Smooth muscle cell (in vitro differentiated cells): ENCODE data around the gene CUX1. TPM values are rescaled to one million over a fixed set of nuclear protein-coding genes. Genes with fewer than 3 reads are reported as not detected.

Experiments used
- DNase-seq: peaks from one replicate; lab custom pipeline; 2025; ENCODE audit not compliant: unreplicated experiment; lab: John Stamatoyannopoulos, UW
- H2AFZ ChIP-seq: fragments of 200-600 bp; sonication (generic); 2 replicates; pipeline ENCODE4 v1.6.0; 2016; ENCODE audit warnings: antibody characterized with exemption, low read depth, mild to moderate bottlenecking
- H3F3A ChIP-seq: fragments of 200-600 bp; sonication (generic); 2 replicates; pipeline ENCODE4 v1.6.0; 2017; ENCODE audit warnings: antibody characterized with exemption, low read depth
- H3K27ac ChIP-seq: fragments of 200-600 bp; sonication (generic); 2 replicates; pipeline ENCODE4 v1.5.1; 2016; ENCODE audit warnings: low read depth, mild to moderate bottlenecking
- H3K27me3 ChIP-seq: fragments of 200-600 bp; sonication (generic); 2 replicates; pipeline ENCODE4 v1.6.1; 2016; ENCODE audit warnings: low read depth, mild to moderate bottlenecking
- H3K36me3 ChIP-seq: fragments of 200-600 bp; sonication (generic); 2 replicates; pipeline ENCODE4 v1.5.1; 2016; ENCODE audit warnings: low read depth
- H3K4me1 ChIP-seq: fragments of 200-600 bp; sonication (generic); 2 replicates; pipeline ENCODE4 v1.5.1; 2016; ENCODE audit warnings: low read depth
- H3K4me2 ChIP-seq: fragments of 200-600 bp; sonication (generic); 2 replicates; pipeline ENCODE4 v1.6.0; 2016; ENCODE audit warnings: mild to moderate bottlenecking
- H3K4me3 ChIP-seq: fragments of 200-600 bp; sonication (generic); 2 replicates; pipeline ENCODE4 v1.5.1; 2016; ENCODE audit warnings: mild to moderate bottlenecking
- H3K79me2 ChIP-seq: fragments of 200-600 bp; sonication (generic); 2 replicates; pipeline ENCODE4 v1.6.0; 2016; ENCODE audit warnings: low read depth, mild to moderate bottlenecking
- H3K9ac ChIP-seq: fragments of 200-600 bp; sonication (generic); 2 replicates; pipeline ENCODE4 v1.6.0; 2016; ENCODE audit warnings: low read depth
- H3K9me3 ChIP-seq: fragments of 200-600 bp; sonication (generic); replicated peaks from 2 replicates; pipeline ENCODE4 v1.5.1; 2016; ENCODE audit warnings: low read depth
- H4K20me1 ChIP-seq: fragments of 200-600 bp; sonication (generic); 2 replicates; pipeline ENCODE4 v1.6.0; 2016; ENCODE audit warnings: low read depth
- CTCF ChIP-seq: fragments of 200-600 bp; sonication (generic); IDR thresholded peaks from 2 replicates; pipeline ENCODE4 v1.5.1; 2017; ENCODE audit warnings: borderline replicate concordance, mild to moderate bottlenecking, antibody characterized with exemption; ENCODE audit not compliant: insufficient read depth, poor library complexity, severe bottlenecking
- WGBS: methylation state at CpG from one replicate; pipeline ENCODE4 v1.1.7; 2016; ENCODE audit warnings: low lambda C conversion rate; 5-methylcytosine and 5-hydroxymethylcytosine counted together
- polyA plus RNA-seq: library from polyadenylated mRNA; unstranded; fragments of >200 nt; fragmentation: Nextera tagmentation; extraction: Ambion mirVana; gene quantifications from 2 replicates; pipeline ENCODE4 v1.2.1, GENCODE V29; 2016
- total RNA-seq: library from RNA; depleted of rRNA; stranded (reverse); fragments of >200 nt; gene quantifications from 2 replicates; pipeline ENCODE4 v1.2.3, GENCODE V29; 2014

CUX1 gene
- total and polyA plus RNA-seq, 2 experiments from 2014 or later, result 56.3 to 78.4 TPM

- Histone ChIP-seq H3K4me3 (no peak overlapping the region), H3F3A (no peaks in the 10 kb centered on the region), H3K9ac (no peak overlapping the region), H3K4me2 (no peak overlapping the region), H4K20me1 (peaks cover 60% of the 10 kb centered on the region), H3K79me2 (no peaks in the 10 kb centered on the region), H3K27me3 (no peaks in the 10 kb centered on the region), H3K4me1 (peaks cover 5% of the 10 kb centered on the region), H3K36me3 (no peaks in the 10 kb centered on the region), H2AFZ (no peak overlapping the region), H3K27ac (no peak overlapping the region), H3K9me3 (no peaks in the 10 kb centered on the region)
- WGBS, result 17% methylated on average over 30 of the region's 36 CpGs
- DNase-seq, result no peak
- TF ChIP-seq CTCF, result no peak
Observed at GRCh38 chr7:102292813-102293798, 475.7 kb downstream of the CUX1 start.

- no peak for TF ChIP-seq CTCF
- Histone ChIP-seq H4K20me1 (peaks cover 50% of the 10 kb centered on the region), H3K9ac (no peak overlapping the region), H3K79me2 (no peaks in the 10 kb centered on the region), H3K36me3 (no peaks in the 10 kb centered on the region), H3K9me3 (no peaks in the 10 kb centered on the region), H3K27ac (no peak overlapping the region), H3F3A (no peaks in the 10 kb centered on the region), H2AFZ (no peak overlapping the region), H3K4me3 (no peak overlapping the region), H3K4me1 (no peaks in the 10 kb centered on the region), H3K4me2 (no peak overlapping the region), H3K27me3 (no peaks in the 10 kb centered on the region)
- WGBS, result 96% methylated on average over 3 of the region's 3 CpGs
- no peak for DNase-seq
Observed at GRCh38 chr7:102294589-102294988, 477.2 kb downstream of the CUX1 start.

- Histone ChIP-seq H2AFZ (no peak overlapping the region), H4K20me1 (peaks cover 44% of the 10 kb centered on the region), H3K4me2 (no peak overlapping the region), H3K4me1 (no peaks in the 10 kb centered on the region), H3K4me3 (no peak overlapping the region), H3K9ac (no peak overlapping the region), H3K9me3 (no peaks in the 10 kb centered on the region), H3K27ac (no peak overlapping the region), H3K36me3 (no peaks in the 10 kb centered on the region), H3K79me2 (no peaks in the 10 kb centered on the region), H3K27me3 (no peaks in the 10 kb centered on the region), H3F3A (no peaks in the 10 kb centered on the region)
- DNase-seq, result no peak
- WGBS, result 82% methylated on average over 12 of the region's 12 CpGs
- TF ChIP-seq CTCF, result no peak
Observed at GRCh38 chr7:102295346-102296178, 478.1 kb downstream of the CUX1 start.
